SK-N-SH (cell line): ENCODE measurements around the gene ID2. TPM values are rescaled to one million over a fixed set of nuclear protein-coding genes. Genes with fewer than 3 reads are reported as not detected.

Source experiments
- CTCF ChIA-PET: fragments of 300-600, 350-600 bp; formaldehyde crosslinking; extraction: SDS; loops from one replicate; lab custom pipeline; 2021; lab: Yijun Ruan, JAX
- POLR2A ChIA-PET: fragments of 350-600 bp; sonication (Branson Sonifier 250); formaldehyde crosslinking; extraction: SDS; loops from one replicate; lab custom pipeline; 2020; ENCODE audit warnings: antibody characterized with exemption, inconsistent platforms; lab: Yijun Ruan, JAX
- DNase-seq: peaks from one replicate; pipeline ENCODE4 v3.0.0; 2012
- H2AFZ ChIP-seq: fragments of 200-600 bp; sonication (generic); 2 replicates; pipeline ENCODE4 v1.8.1; 2016; ENCODE audit warnings: antibody characterized with exemption, mild to moderate bottlenecking, low read depth
- H3F3A ChIP-seq: fragments of 200-600 bp; sonication (generic); replicated peaks from 2 replicates; pipeline ENCODE3; 2016; ENCODE audit warnings: antibody characterized with exemption, mild to moderate bottlenecking; ENCODE audit not compliant: insufficient read depth
- H3K27ac ChIP-seq, 2 experiments: fragments of 200-500 bp in 1 of 2; fragments of 200-600 bp in 1 of 2; sonication (Bioruptor generic) in 1 of 2; sonication (generic), shearing (Covaris generic) in 1 of 2; 2 replicates each; pipeline versions ENCODE4 v1.5.1 to v1.6.1; 2014 to 2016; ENCODE audit warnings: low read depth in 2 of 2, inconsistent platforms in 1 of 2, low read length in 1 of 2, mild to moderate bottlenecking in 1 of 2, mixed read lengths in 1 of 2
- H3K27me3 ChIP-seq: fragments of 200-600 bp; sonication (generic), shearing (Covaris generic); 2 replicates; pipeline ENCODE4 v1.6.1; 2016; ENCODE audit warnings: mixed run types; ENCODE audit not compliant: insufficient read depth
- H3K36me3 ChIP-seq, 2 experiments: fragments of 200-500 bp in 1 of 2; fragments of 200-600 bp in 1 of 2; sonication (Bioruptor generic) in 1 of 2; sonication (generic) in 1 of 2; replicated peaks in 1 of 2; 2 replicates each; pipeline versions ENCODE3 to v1.5.1; 2014 to 2016; ENCODE audit warnings: low read length in 1 of 2, mild to moderate bottlenecking in 1 of 2; ENCODE audit not compliant: insufficient read depth in 2 of 2, control insufficient read depth in 1 of 2
- H3K4me1 ChIP-seq, 2 experiments: fragments of 200-500 bp in 1 of 2; fragments of 200-600 bp in 1 of 2; sonication (Bioruptor generic) in 1 of 2; sonication (generic), shearing (Covaris generic) in 1 of 2; 2 replicates each; pipeline versions ENCODE4 v1.5.1 to v1.6.1; 2014 to 2016; ENCODE audit warnings: low read depth in 1 of 2, low read length in 1 of 2, mixed run types in 1 of 2; ENCODE audit not compliant: insufficient read depth in 2 of 2, control insufficient read depth in 1 of 2
- H3K4me2 ChIP-seq: fragments of 200-600 bp; sonication (generic), shearing (Covaris generic); 2 replicates; pipeline ENCODE4 v1.6.1; 2017; ENCODE audit warnings: mixed run types
- H3K4me3 ChIP-seq, 2 experiments: fragments of 200-500 bp in 1 of 2; fragments of 200-600 bp in 1 of 2; sonication (Bioruptor generic) in 1 of 2; sonication (generic), shearing (Covaris generic) in 1 of 2; 2 replicates each; pipeline versions ENCODE4 v1.5.1 to v1.8.1; 2014 to 2016; ENCODE audit warnings: low read depth in 2 of 2, inconsistent platforms in 1 of 2, low read length in 1 of 2, mild to moderate bottlenecking in 1 of 2, mixed read lengths in 1 of 2, moderate library complexity in 1 of 2
- H3K79me2 ChIP-seq: fragments of 200-600 bp; sonication (generic); 2 replicates; pipeline ENCODE4 v1.8.1; 2017; ENCODE audit warnings: mild to moderate bottlenecking; ENCODE audit not compliant: insufficient read depth
- H3K9ac ChIP-seq: fragments of 200-600 bp; sonication (generic); 2 replicates; pipeline ENCODE4 v1.6.1; 2017; ENCODE audit warnings: mixed run types
- H3K9me2 ChIP-seq: fragments of 200-600 bp; sonication (generic); 2 replicates; pipeline ENCODE4 v1.6.1; 2017; ENCODE audit warnings: mixed run types
- H3K9me3 ChIP-seq: fragments of 200-600 bp; sonication (generic); 2 replicates; pipeline ENCODE4 v1.6.1; 2017; ENCODE audit warnings: mixed run types, mild to moderate bottlenecking, moderate library complexity
- H4K20me1 ChIP-seq: fragments of 200-600 bp; sonication (generic); 2 replicates; pipeline ENCODE4 v1.6.1; 2017; ENCODE audit warnings: mild to moderate bottlenecking, mixed run types; ENCODE audit not compliant: insufficient read depth
- CHD2 ChIP-seq: fragments of 150-350 bp; IDR thresholded peaks from 2 replicates; pipeline ENCODE4 v1.6.1; 2018; ENCODE audit warnings: low read length; ENCODE audit not compliant: partially characterized antibody
- FOXM1 ChIP-seq: IDR thresholded peaks from 2 replicates; pipeline ENCODE4 v1.4.0; 2012; ENCODE audit warnings: low read depth, mild to moderate bottlenecking
- JUND ChIP-seq: IDR thresholded peaks from 2 replicates; pipeline ENCODE4 v1.4.0; 2012
- MEF2A ChIP-seq: IDR thresholded peaks from 2 replicates; pipeline ENCODE4 v1.4.0; 2012; ENCODE audit warnings: low read depth, borderline replicate concordance
- NRF1 ChIP-seq: IDR thresholded peaks from 2 replicates; pipeline ENCODE4 v1.6.1; 2012; ENCODE audit warnings: low read depth, mild to moderate bottlenecking, low read length
- RCOR1 ChIP-seq: fragments of 150-350 bp; IDR thresholded peaks from 2 replicates; pipeline ENCODE4 v1.6.1; 2017; ENCODE audit warnings: antibody characterized with exemption, low read length
- SIN3A ChIP-seq: IDR thresholded peaks from 2 replicates; pipeline ENCODE4 v1.6.1; 2012; ENCODE audit warnings: low read depth, mild to moderate bottlenecking, low read length, moderate library complexity, borderline replicate concordance
- SMC3 ChIP-seq: IDR thresholded peaks from 2 replicates; pipeline ENCODE4 v1.6.1; 2012; ENCODE audit warnings: low read depth, low read length, improper control_type of control experiment
- TCF12 ChIP-seq: IDR thresholded peaks from 2 replicates; pipeline ENCODE4 v1.4.0; 2012
- TEAD4 ChIP-seq: IDR thresholded peaks from 2 replicates; pipeline ENCODE4 v1.4.0; 2012; ENCODE audit warnings: mild to moderate bottlenecking, borderline replicate concordance; ENCODE audit not compliant: insufficient read depth
- YY1 ChIP-seq: IDR thresholded peaks from 2 replicates; pipeline ENCODE4 v1.4.0; 2012; ENCODE audit warnings: low read depth, mild to moderate bottlenecking
- WGBS: methylation state at CpG from one replicate; pipeline ENCODE4 v1.1.6; 2017; ENCODE audit warnings: low lambda C conversion rate; 5-methylcytosine and 5-hydroxymethylcytosine counted together
- polyA plus RNA-seq, 3 experiments: library from polyadenylated mRNA; depleted of rRNA; stranded (reverse); fragments of >200 nt; gene quantifications; 2 replicates each; pipeline ENCODE4 v1.2.3, GENCODE V29; 2012
- TF ChIP-seq, protein P1 (sequence below): fragments of 200-600 bp; sonication (generic); IDR thresholded peaks from 2 replicates; pipeline ENCODE4 v1.6.1; 2017; ENCODE audit warnings: antibody characterized with exemption, mild to moderate bottlenecking, moderate library complexity
- TF ChIP-seq, protein P2 (sequence below): fragments of 150-350 bp; IDR thresholded peaks from 2 replicates; pipeline ENCODE4 v1.6.1; 2016; ENCODE audit warnings: mild to moderate bottlenecking, low read depth, low read length
- TF ChIP-seq, protein P3 (sequence below): IDR thresholded peaks from 2 replicates; pipeline ENCODE4 v1.4.0; 2012; ENCODE audit warnings: low read depth
- TF ChIP-seq, protein P4 (sequence below): IDR thresholded peaks from 2 replicates; pipeline ENCODE4 v1.4.0; 2012; ENCODE audit warnings: low read depth, borderline replicate concordance

Gene ID2
- polyA plus RNA-seq, 1 of the 3 experiments (the other 2 are of a cell fraction) = 459 TPM

DNA sequence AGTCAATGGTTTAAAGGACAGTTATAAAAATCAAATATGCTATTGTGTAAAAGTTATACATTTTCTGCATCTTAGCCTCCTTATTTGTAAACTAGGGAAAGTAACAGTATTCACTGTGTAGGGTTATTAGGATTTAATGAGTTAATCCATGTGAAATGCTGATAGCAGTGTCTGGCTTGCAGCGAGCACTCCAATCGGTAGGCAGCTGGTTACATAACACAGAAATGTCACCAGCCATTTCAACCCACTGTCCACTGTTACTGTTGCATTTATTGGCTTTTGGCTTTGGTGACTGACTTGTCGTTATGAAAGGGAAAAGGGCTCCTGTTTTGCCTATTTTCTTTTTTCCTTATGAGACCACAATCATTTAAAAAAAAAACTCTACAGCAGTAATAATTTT is 38.9 kb downstream of the ID2 start:
- Histone ChIP-seq H3K27me3 (no peaks in the 10 kb centered on the region), H3K27ac (no peak overlapping the region), H3K4me2 (no peak overlapping the region), H3K79me2 (no peaks in the 10 kb centered on the region), H3K4me1 (no peaks in the 10 kb centered on the region), H3K9me3 (no peaks in the 10 kb centered on the region), H3K9ac (no peak overlapping the region), H3K36me3 (no peaks in the 10 kb centered on the region), H4K20me1 (no peaks in the 10 kb centered on the region), H3K9me2 (no peaks in the 10 kb centered on the region), H3F3A (peaks cover 6% of the 10 kb centered on the region), H2AFZ (no peak overlapping the region), H3K4me3 (no peak overlapping the region)
- ChIA-PET POLR2A (no interaction called here), CTCF (interaction anchor here (0.9 kb wide), 1 partner anchor 28 kb away, joined by 4 read pairs; no protein-coding TSS in a partner anchor)
- 89% methylated on average over 3 of the region's 3 CpGs for WGBS
- TF ChIP-seq CHD2 (no peak), JUND (no peak), MEF2A (no peak), NRF1 (no peak), RCOR1 (no peak)
- DNase-seq = no peak

DNA sequence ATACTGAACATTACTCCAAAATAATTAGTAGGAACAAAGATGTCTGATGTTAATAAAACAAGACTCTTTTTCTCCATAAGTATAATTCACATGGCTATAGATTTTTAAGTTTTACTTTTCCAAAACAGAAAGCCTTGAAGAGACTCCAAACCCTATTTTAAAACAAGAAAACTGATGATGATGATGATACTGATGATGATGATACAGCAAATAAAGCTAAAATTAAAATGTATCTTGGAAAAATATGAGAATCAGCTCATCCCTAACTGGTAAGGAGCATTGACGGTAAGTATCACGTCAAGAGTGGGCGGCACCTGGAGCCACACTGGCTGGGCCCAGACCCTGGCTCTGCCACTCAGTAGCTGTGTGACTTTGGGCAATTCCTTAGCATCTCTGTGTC is 39.6 kb downstream of the ID2 start:
- H3K4me2 ChIP-seq = no peak overlapping the region
- 98% methylated on average over 3 of the region's 3 CpGs for WGBS
- no peaks in the 10 kb centered on the region for H3K36me3 ChIP-seq
- no peaks in the 10 kb centered on the region for H3K27me3 ChIP-seq
- TF ChIP-seq SMC3 = no peak
- TF ChIP-seq, protein P1, sequence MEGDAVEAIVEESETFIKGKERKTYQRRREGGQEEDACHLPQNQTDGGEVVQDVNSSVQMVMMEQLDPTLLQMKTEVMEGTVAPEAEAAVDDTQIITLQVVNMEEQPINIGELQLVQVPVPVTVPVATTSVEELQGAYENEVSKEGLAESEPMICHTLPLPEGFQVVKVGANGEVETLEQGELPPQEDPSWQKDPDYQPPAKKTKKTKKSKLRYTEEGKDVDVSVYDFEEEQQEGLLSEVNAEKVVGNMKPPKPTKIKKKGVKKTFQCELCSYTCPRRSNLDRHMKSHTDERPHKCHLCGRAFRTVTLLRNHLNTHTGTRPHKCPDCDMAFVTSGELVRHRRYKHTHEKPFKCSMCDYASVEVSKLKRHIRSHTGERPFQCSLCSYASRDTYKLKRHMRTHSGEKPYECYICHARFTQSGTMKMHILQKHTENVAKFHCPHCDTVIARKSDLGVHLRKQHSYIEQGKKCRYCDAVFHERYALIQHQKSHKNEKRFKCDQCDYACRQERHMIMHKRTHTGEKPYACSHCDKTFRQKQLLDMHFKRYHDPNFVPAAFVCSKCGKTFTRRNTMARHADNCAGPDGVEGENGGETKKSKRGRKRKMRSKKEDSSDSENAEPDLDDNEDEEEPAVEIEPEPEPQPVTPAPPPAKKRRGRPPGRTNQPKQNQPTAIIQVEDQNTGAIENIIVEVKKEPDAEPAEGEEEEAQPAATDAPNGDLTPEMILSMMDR = no peak
- no peak for TF ChIP-seq TEAD4
- TF ChIP-seq TCF12 = no peak
- TF ChIP-seq FOXM1 = no peak
- no peak for TF ChIP-seq CHD2
- TF ChIP-seq, protein P2, sequence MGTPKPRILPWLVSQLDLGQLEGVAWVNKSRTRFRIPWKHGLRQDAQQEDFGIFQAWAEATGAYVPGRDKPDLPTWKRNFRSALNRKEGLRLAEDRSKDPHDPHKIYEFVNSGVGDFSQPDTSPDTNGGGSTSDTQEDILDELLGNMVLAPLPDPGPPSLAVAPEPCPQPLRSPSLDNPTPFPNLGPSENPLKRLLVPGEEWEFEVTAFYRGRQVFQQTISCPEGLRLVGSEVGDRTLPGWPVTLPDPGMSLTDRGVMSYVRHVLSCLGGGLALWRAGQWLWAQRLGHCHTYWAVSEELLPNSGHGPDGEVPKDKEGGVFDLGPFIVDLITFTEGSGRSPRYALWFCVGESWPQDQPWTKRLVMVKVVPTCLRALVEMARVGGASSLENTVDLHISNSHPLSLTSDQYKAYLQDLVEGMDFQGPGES = no peak
- no peak for TF ChIP-seq YY1
- no peak for TF ChIP-seq SIN3A
- TF ChIP-seq, protein P3, sequence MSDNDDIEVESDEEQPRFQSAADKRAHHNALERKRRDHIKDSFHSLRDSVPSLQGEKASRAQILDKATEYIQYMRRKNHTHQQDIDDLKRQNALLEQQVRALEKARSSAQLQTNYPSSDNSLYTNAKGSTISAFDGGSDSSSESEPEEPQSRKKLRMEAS = no peak
- TF ChIP-seq, protein P4, sequence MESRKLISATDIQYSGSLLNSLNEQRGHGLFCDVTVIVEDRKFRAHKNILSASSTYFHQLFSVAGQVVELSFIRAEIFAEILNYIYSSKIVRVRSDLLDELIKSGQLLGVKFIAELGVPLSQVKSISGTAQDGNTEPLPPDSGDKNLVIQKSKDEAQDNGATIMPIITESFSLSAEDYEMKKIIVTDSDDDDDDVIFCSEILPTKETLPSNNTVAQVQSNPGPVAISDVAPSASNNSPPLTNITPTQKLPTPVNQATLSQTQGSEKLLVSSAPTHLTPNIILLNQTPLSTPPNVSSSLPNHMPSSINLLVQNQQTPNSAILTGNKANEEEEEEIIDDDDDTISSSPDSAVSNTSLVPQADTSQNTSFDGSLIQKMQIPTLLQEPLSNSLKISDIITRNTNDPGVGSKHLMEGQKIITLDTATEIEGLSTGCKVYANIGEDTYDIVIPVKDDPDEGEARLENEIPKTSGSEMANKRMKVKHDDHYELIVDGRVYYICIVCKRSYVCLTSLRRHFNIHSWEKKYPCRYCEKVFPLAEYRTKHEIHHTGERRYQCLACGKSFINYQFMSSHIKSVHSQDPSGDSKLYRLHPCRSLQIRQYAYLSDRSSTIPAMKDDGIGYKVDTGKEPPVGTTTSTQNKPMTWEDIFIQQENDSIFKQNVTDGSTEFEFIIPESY = no peak
- H3K9me2 ChIP-seq = no peaks in the 10 kb centered on the region
- ChIA-PET CTCF (no interaction called here), POLR2A (no interaction called here)
- no peak for DNase-seq
- no peak overlapping the region for H3K27ac ChIP-seq
- no peaks in the 10 kb centered on the region for H4K20me1 ChIP-seq
- no peak overlapping the region for H2AFZ ChIP-seq
- no peak overlapping the region for H3K9ac ChIP-seq
- H3K4me1 ChIP-seq = no peaks in the 10 kb centered on the region
- H3K9me3 ChIP-seq = no peaks in the 10 kb centered on the region
- H3F3A ChIP-seq = peaks cover 6% of the 10 kb centered on the region
- H3K79me2 ChIP-seq = no peaks in the 10 kb centered on the region
- no peak overlapping the region for H3K4me3 ChIP-seq
